PFSK-1 (cell line): ENCODE results near the gene IFTAP. TPM values are rescaled to one million over a fixed set of nuclear protein-coding genes. Genes with fewer than 3 reads are reported as not detected.

Source experiments
- FOXP2 ChIP-seq: optimal IDR thresholded peaks from 2 replicates; pipeline ENCODE3; 2011; ENCODE audit warnings: borderline replicate concordance, control low read depth, inconsistent platforms; ENCODE audit not compliant: insufficient read depth; ENCODE audit errors: extremely low read length, extremely low read depth
- POLR2AphosphoS5 ChIP-seq: IDR thresholded peaks from 2 replicates; pipeline ENCODE4 v1.6.1; 2012; ENCODE audit warnings: low read depth, mild to moderate bottlenecking, control low read depth, low read length, moderate library complexity
- SIN3A ChIP-seq: IDR thresholded peaks from 2 replicates; pipeline ENCODE4 v1.6.1; 2012; ENCODE audit warnings: mild to moderate bottlenecking, low read length, moderate library complexity, borderline replicate concordance; ENCODE audit not compliant: insufficient read depth
- TAF1 ChIP-seq: IDR thresholded peaks from 2 replicates; pipeline ENCODE4 v1.6.1; 2012; ENCODE audit warnings: low read length, control low read depth, borderline replicate concordance; ENCODE audit not compliant: insufficient read depth
- polyA plus RNA-seq: library from polyadenylated mRNA; unstranded; fragments of >200 nt; gene quantifications from one replicate; pipeline ENCODE4 v1.2.1, GENCODE V29; 2012; ENCODE audit warnings: low read depth, missing spikeins; ENCODE audit not compliant: insufficient read length
- TF ChIP-seq, protein P1 (sequence below), 2 experiments: IDR thresholded peaks; 2 replicates each; pipeline versions ENCODE4 v1.6.1 to v1.8.0; 2011 to 2012; ENCODE audit warnings: low read depth in 2 of 2, low read length in 2 of 2, control low read depth in 1 of 2, inconsistent platforms in 1 of 2, mild to moderate bottlenecking in 1 of 2, moderate library complexity in 1 of 2; ENCODE audit not compliant: insufficient read depth in 1 of 2

Gene IFTAP, protein sequence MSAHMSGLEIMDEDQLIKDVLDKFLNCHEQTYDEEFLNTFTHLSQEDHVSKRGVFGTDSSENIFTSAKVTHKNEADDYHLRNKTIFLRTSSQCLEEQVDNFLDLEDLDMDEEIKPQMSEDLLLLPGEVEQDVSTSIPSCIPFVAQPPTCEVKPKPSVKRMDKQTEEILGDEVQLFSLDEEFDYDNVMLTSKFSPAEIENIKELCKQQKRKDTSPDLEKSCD
- polyA plus RNA-seq: 13.0 TPM

DNA sequence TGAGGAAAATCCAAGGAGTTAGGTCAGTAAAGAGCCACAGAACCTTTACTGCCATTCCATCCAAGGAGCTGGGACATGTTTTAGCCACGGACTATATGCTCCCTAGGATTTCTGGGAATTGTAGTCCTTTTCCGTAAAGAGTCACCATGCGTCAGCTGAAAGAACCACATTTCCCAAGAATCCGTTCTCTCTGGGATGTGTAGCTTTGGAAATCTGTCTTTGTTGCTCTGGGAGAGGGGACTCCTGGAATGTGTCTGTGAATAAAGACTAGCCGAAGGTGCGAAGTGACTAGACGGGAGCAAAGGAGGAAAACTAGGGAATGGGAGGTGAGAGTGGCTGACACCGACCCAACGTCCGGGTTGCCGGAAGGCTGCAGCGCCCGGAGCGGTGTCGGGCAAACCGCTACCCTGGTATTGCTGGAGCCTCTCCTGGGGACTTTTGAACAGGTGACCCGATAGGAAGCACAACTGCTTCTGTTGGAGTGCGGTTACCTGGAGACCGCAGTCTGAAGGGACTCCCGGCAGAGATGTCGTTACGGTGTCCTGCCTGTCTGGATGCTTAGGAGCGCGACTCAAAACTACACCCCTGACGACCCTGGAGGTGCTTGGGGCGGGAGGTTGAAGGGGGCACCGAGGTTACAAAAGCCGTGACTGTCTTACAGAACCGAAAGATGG lies at the start of gene IFTAP:
Gene IFTAP (plus strand): TSS at position 187 of the 674 bp plus-strand sequence. CDS start 15,602 bp downstream, outside the sequence.
- TF ChIP-seq POLR2AphosphoS5 (peak; percentile 74; the same call in 1 of the 2 replicates), TAF1 (no peak)

DNA sequence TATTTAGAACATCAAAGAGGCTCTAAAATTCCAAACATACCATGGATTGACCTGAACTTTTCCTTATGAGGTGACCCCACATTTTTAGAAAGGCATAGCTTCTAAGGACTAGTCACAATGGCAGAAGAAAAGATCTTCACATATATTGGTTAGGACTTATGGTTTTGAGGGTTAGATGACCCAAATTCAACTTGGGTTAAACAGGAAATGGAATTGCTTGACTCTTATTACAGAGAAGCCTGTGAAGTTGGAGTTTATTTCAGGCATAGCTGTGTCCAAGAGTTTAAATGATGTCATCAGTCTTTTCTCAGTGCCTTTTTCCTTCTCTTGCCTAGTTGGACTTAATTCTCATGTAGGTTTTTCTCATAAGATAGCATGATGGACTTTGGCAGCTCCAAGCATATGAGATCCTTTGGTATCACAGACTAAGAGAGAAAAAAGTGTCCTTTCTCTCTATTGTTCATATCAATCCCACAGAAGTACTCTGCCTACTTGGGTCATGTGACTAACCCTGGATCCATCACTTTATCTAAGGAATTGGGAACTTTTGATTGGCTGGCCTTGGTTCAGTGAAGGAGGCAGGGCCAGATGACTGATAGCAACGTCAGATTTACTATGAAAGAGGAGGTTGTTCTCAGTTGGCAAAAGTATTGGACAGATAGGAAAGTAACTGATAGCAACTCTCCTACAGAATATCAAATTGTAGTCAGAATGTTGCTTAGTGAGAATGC lies 43.8 kb upstream of the IFTAP start:
- TF ChIP-seq POLR2AphosphoS5: no peak
- TF ChIP-seq SIN3A: no peak
- no peak for TF ChIP-seq FOXP2
- TF ChIP-seq, protein P1, sequence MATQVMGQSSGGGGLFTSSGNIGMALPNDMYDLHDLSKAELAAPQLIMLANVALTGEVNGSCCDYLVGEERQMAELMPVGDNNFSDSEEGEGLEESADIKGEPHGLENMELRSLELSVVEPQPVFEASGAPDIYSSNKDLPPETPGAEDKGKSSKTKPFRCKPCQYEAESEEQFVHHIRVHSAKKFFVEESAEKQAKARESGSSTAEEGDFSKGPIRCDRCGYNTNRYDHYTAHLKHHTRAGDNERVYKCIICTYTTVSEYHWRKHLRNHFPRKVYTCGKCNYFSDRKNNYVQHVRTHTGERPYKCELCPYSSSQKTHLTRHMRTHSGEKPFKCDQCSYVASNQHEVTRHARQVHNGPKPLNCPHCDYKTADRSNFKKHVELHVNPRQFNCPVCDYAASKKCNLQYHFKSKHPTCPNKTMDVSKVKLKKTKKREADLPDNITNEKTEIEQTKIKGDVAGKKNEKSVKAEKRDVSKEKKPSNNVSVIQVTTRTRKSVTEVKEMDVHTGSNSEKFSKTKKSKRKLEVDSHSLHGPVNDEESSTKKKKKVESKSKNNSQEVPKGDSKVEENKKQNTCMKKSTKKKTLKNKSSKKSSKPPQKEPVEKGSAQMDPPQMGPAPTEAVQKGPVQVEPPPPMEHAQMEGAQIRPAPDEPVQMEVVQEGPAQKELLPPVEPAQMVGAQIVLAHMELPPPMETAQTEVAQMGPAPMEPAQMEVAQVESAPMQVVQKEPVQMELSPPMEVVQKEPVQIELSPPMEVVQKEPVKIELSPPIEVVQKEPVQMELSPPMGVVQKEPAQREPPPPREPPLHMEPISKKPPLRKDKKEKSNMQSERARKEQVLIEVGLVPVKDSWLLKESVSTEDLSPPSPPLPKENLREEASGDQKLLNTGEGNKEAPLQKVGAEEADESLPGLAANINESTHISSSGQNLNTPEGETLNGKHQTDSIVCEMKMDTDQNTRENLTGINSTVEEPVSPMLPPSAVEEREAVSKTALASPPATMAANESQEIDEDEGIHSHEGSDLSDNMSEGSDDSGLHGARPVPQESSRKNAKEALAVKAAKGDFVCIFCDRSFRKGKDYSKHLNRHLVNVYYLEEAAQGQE (IDR thresholded peaks at IDR 0.05; ENCODE audit: insufficient read depth in 1 of 2, low read depth in 2 of 2, low read length in 2 of 2): no peak
- no peak for TF ChIP-seq TAF1

DNA sequence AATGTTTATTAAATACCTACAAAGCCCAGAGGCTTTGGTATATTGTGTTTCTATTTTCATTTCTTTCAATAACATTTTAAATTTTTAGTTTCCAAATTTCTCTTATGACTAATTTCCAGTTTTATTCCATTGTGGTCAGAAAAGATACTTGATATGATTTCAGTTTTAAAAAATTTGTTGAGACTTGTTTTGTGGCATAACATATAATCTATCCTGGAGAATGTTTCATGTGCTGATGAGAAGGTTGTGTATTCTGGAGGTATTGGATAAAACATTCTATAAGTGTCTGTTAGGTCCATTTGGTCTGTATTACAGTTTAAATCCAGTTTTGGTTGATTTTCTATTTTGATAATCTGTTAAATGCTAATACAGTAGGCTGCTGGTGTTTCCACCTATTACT lies 36.3 kb upstream of the IFTAP start:
- TF ChIP-seq TAF1: no peak

DNA sequence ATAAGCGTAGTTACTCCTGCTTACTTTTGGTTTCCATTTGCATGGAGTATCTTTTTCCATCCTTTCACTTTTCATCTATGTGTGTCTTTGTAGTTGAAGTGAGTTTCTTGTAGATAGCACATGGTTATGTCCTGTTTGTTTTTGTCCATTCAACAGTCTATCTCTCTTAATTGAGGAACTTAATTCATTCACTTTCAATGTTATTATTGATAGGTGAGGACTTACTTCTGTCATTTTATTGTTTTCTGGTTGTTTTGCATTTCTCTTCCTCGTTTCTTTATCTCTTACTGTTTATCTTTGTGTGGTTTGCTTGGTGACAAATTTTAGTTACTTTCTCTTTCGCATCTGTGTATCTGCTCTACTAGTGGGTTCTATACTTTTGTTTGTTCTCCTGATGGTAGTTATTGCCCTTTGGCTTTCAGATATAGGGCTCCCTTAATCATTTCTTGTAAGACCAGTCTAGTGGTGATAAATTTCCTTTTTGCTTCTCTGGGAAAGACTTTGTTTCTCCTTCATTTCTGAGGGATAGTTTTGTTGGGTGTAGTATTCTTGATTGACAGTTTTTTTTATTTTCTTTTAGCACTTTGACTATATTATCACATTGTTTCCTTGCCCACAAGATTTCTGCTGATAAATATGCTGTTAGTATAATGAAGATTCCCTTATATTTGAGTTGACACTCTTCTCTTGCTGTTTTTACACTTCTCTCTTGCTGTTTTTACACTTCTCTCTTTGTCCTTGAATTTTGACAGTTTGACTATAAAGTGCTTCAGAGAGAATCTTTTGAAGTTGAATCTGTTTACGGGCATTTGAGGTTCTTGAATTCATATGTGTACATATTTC lies 35.5 kb upstream of the IFTAP start:
- TF ChIP-seq, protein P1 (IDR thresholded peaks at IDR 0.05; ENCODE audit: insufficient read depth in 1 of 2, low read depth in 2 of 2, low read length in 2 of 2): no peak
- TF ChIP-seq POLR2AphosphoS5: no peak
- TF ChIP-seq FOXP2: no peak
- no peak for TF ChIP-seq TAF1
- TF ChIP-seq SIN3A: no peak

DNA sequence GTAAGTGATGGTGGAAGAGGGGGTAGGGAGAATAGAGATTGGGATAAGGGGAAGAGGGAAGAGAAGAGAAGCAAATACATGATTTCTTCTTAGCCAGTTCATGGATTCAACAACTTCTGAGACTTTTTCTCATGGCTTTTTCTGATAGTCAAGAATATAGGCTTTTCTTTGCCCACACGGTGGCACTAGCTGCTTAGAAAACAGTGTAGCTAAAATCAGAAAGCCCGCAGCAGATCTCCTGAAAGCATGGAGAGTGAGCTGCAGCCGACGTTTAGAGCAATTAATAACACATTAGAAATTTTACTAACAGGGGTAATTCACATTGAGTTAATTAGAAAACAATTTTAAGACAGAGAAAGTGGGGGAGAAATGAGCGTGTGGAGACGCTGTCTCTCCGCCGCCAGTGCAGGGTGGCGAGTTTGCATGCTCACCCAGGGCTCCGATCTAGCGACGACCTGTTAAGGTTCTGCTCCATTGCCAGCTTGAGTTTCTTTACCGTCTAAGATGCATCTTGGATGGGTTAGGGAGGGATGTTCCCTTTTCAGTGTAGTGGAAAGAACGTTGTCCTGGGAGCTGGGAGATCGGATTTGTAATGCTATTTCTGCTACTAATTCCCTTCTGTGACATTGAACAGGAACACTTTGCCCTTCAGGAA lies 29.8 kb upstream of the IFTAP start:
- TF ChIP-seq FOXP2 (no peak), SIN3A (no peak)

DNA sequence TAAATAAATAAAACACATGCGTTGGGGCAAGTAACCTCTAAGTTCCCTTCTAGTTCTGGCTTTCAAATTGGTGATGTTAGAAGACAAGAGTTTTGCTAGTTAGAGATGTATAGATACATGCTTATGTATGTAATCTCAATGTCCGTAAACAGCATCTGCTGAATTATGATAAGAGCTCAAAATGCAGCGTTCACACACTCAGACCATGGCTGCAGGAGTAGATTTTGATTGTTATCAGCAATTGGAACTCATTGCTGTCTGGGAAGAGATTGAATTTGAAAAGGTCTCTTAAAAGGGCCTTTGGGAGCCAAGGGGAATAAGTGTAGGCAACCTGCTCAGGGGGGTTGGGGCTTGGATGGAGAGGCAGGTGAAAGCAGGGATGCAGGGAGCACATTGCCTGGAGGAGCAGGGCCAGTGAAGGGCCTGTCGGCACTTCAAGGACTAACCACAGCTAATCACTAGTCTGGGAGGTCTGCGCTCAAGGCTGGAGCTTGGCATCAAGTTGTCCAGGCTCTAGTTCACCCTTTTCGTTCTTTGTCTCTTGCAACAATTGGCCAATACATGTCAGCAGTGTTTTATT lies 29.2 kb upstream of the IFTAP start:
- TF ChIP-seq FOXP2 (no peak), SIN3A (no peak)
- TF ChIP-seq, protein P1 (IDR thresholded peaks at IDR 0.05; ENCODE audit: insufficient read depth in 1 of 2, low read depth in 2 of 2, low read length in 2 of 2): no peak
